Measurements from ENCODE around the gene PLXNB2. TPM values are rescaled to one million over a fixed set of nuclear protein-coding genes. Genes with fewer than 3 reads are reported as not detected.
"Not testable (repeated sequence)": the region's sequence is repeated elsewhere in the genome, so short reads cannot be mapped to it uniquely, and the experiment has no call there.

PLXNB2 gene
- total RNA-seq, 1 donor from 2014 or later, result 146 TPM

GRCh38 chr22:50325444-50326224 is 18.2 kb upstream of the PLXNB2 start:
- no peak for DNase-seq

- DNase-seq, result no peak
Measured at GRCh38 chr22:50323900-50324299, 16.5 kb upstream of the PLXNB2 start.

- DNase-seq, result not testable (repeated sequence)
Measured at GRCh38 chr22:50322382-50323104, 15.1 kb upstream of the PLXNB2 start.

- no peak for DNase-seq
Measured at GRCh38 chr22:50320671-50321325, 13.4 kb upstream of the PLXNB2 start.

- DNase-seq, result no peak
Measured at GRCh38 chr22:50320116-50320515, 12.7 kb upstream of the PLXNB2 start.

DNA sequence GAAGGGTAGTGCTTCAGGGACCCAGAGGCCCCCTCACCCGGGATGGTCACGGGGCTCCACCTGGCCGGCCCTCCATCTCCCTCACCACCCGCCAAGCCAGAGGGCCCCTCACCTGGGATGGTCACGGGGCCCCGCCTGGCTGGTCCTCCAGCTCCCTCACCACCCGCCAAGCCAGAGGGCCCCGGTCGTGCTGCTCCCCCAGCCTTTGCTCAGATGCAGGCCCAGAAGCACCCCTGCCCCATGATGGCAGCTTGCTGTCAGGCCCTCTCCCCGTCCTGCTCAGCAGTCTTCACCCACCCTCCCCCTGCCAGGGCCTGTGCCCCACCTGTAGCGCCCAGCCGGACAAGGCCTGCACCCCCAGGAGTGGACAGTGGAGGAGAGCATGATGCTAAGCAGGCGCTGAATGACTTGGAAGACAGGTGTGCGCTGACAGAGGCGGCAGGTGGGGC is 12.1 kb upstream of the PLXNB2 start:
- no peak for DNase-seq

GRCh38 chr22:50318698-50319411 is 11.4 kb upstream of the PLXNB2 start:
- no peak for DNase-seq

DNA sequence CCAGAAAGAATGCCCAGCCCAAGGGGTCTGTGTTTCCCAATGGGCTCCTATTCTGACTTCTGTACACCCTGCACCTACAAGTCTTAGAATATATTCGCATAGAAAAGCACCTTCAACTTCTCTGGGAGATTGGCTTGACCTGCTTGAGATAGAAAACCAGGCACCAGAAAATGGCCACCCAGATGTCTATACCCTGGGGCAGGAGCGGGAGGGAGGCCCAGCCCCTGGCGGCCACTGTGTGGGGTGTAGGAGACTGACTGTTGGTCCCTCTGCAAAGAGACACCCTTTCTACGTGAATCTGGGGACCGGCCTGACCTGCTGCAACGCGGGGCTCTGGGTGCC is 10.9 kb upstream of the PLXNB2 start:
- no peak for DNase-seq

GRCh38 chr22:50317674-50318073 is 10.2 kb upstream of the PLXNB2 start:
- DNase-seq, result no peak

- DNase-seq, result no peak
Measured at GRCh38 chr22:50317178-50317577, 9.7 kb upstream of the PLXNB2 start.

DNA sequence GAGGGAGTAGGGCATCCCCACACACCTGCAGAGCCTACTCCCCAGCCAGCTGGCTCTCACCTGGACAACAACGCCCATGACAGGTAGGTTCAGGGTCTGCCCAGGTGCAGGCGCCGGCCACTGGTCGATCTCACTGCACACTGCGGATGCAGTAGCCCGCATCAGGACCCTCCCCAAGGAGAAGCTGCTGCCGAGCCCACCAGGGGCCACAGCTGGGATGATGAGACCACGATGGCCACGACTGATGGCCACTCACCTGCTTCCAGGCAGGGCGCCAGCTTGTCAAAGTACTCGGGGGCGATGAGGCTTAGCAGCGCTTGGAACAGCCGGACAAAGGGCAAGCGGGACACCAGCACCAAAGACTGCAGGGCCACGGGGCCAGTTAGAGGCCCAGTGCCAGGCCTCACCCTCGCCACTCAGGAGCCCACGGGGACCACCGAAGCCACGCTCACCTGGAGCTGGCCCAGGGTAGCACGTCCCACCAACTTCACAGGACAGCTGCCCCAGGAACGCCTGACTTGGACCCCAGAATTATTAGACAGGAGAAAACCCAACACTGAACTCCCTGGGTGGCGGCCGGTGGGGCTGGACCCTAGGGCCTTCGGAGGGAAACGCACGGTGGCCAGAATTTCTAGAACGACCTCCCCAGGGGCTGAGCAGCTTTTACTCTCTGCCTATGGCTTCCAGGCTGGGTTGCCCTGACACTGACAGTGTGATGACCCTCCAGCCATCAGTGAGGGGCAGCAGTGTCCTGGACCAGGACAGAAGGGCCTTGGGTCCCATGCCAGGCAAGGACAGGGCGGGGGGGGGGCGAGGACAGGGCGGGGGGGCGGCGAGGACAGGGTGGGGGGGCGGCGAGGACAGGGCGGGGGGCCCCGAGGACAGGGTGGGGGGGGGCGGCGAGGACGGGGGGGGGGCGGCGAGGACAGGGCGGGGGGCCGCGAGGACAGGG is 8.9 kb upstream of the PLXNB2 start:
- DNase-seq, result no peak

- no peak for DNase-seq
Measured at GRCh38 chr22:50315289-50316113, 8.1 kb upstream of the PLXNB2 start.

DNA sequence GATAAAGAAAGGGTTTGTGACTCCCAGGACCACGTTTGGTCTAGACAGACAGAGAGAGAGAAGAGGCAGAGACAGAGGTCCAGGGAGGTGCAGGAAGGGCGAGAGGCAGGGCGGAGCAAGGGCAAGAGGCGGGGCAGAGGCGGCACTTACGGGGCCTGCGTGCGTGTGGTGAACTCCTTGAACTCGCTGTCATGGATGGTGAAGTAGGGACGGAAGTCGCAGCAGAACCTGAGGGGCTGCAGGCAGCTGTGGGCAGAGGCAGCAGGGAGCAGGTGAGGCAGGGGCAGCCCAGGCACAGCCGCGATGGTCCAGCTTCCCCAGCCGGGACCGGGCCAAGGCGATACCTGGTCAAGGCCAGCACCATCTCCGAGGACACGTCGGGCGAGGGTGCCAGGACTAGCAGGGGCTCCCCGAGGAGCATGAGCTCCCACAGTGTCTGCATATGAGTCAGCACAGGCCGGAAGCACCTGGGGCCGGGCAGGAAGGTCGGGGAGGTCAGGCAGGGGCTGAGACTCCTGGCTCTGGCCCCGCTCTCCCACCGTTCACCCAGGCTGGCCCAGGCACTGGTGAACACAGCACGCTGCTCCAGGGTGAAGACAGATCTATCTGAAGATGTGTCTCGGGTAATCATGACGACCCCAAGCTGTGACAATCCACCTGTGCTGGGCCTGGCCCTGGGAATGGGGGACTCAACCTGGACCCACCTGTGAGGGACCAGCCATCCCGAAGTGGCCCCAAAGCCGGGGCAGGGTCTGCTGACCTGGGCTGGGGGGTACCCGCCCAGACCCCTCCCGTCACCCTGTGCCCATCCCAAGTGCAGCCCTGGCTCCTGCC is 7.2 kb upstream of the PLXNB2 start:
- DNase-seq, result no peak

- DNase-seq, result no peak
Measured at GRCh38 chr22:50314081-50314454, 6.6 kb upstream of the PLXNB2 start.

GRCh38 chr22:50313600-50313999 is 6.2 kb upstream of the PLXNB2 start:
- DNase-seq, result no peak

GRCh38 chr22:50313021-50313420 is 5.6 kb upstream of the PLXNB2 start:
- DNase-seq, result no peak

DNA sequence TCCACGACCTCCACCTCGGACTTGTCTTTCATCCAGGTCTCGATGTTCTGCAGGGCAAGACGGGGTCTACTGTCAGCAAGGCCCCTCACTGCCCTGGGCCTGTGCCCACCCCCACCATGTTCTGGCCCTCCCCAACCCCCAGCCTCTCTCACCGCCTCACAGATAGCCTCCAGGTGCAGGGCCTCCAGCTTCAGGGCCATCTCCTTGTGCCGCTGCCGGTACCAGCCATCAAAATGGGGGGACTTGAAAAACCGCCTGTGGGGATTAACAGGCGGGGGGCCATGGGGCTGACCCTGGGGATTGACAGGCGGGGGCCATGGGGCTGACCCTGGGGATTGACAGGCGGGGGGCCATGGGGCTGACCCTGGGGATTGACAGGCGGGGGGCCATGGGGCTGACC is 4.9 kb upstream of the PLXNB2 start:
- DNase-seq, result no peak

DNA sequence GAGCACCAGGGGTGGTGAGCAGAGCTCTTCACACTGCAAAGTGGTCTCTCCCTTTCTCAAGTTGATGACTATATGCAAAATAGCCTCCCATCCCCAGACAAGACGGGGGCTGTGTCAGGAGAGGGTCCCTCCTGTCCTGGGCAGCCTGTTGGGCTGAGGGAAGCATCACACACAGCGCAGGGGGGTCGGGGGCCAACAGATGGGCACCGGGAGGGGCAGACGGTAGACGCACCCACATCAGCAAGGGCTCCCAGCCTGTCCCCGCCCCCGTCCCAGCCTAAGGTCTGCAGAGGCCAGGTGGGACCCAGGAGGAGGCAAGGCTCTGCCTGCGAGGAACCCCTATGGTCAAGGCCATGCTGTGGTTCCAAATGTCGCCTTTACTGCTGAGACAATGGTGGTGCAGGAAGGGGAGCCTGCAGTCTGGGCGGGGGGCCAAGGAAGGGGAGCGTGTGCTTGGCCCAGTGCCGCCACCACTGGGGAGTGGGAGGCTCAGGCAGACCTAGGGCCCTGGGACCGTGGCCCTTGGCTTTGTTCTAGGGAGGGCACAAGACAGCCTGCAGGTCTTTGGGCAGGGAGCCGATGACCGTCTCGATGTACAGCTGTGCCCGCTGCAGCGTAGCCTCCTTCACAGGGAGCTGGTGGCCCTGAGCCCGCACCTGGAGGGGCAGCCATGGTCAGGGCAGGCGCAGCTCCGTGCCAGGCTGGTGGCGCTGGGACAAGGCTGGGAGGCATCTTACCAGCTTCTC is 4.3 kb upstream of the PLXNB2 start:
- no peak for DNase-seq

- no peak for DNase-seq
Measured at GRCh38 chr22:50310949-50311444, 3.6 kb upstream of the PLXNB2 start.
